Measurements from ENCODE around the gene MGAM2. TPM values are rescaled to one million over a fixed set of nuclear protein-coding genes. Genes with fewer than 3 reads are reported as not detected.

MGAM2 gene
- total and polyA plus RNA-seq, 3 donors from 2014 or later = 2.3 to 4.4 (median 2.7) TPM

- 81 to 86% methylated on average over 6 of the region's 6 CpGs for WGBS, 2 donors
- intact Hi-C loops (cut with DNase I; ENCODE audit: low total_unique reads) = no loop called here
- no peak overlapping the region for H3K27ac ChIP-seq
- no peaks in the 10 kb centered on the region for H3K27me3 ChIP-seq
- TF ChIP-seq POLR2A (IDR thresholded peaks at IDR 0.05) (no peak), CTCF (IDR thresholded peaks at IDR 0.05) (no peak)
- no peak for DNase-seq
- H3K36me3 ChIP-seq (ENCODE audit: low read depth, missing control alignments) = no peaks in the 10 kb centered on the region
- no peak overlapping the region for H3K4me3 ChIP-seq
- H3K9me3 ChIP-seq = no peaks in the 10 kb centered on the region
- H3K4me1 ChIP-seq = no peaks in the 10 kb centered on the region
Measured at GRCh38 chr7:142104550-142105527, 6.7 kb upstream of the MGAM2 start.

- no peak overlapping the region for H3K4me3 ChIP-seq
- intact Hi-C loops (cut with DNase I; ENCODE audit: low total_unique reads) = no loop called here
- no peaks in the 10 kb centered on the region for H3K36me3 ChIP-seq (ENCODE audit: low read depth, missing control alignments)
- no peak overlapping the region for H3K27ac ChIP-seq
- DNase-seq = no peak
- TF ChIP-seq CTCF (IDR thresholded peaks at IDR 0.05) (no peak), POLR2A (IDR thresholded peaks at IDR 0.05) (no peak)
- H3K4me1 ChIP-seq = no peaks in the 10 kb centered on the region
- 71 to 73% methylated on average over 8 of the region's 8 CpGs for WGBS, 2 donors
- H3K9me3 ChIP-seq = no peaks in the 10 kb centered on the region
- no peaks in the 10 kb centered on the region for H3K27me3 ChIP-seq
Measured at GRCh38 chr7:142108728-142109505, 2.6 kb upstream of the MGAM2 start.

GRCh38 chr7:142110098-142110497 is 1.4 kb upstream of the MGAM2 start:
- no peak overlapping the region for H3K27ac ChIP-seq
- no peak for DNase-seq
- no peaks in the 10 kb centered on the region for H3K36me3 ChIP-seq (ENCODE audit: low read depth, missing control alignments)
- H3K27me3 ChIP-seq = no peaks in the 10 kb centered on the region
- WGBS, 2 donors = 82 to 83% methylated on average over 4 of the region's 4 CpGs
- intact Hi-C loops (cut with DNase I; ENCODE audit: low total_unique reads) = no loop called here
- no peaks in the 10 kb centered on the region for H3K4me1 ChIP-seq
- TF ChIP-seq CTCF (IDR thresholded peaks at IDR 0.05) (no peak), POLR2A (IDR thresholded peaks at IDR 0.05) (no peak)
- no peaks in the 10 kb centered on the region for H3K9me3 ChIP-seq
- H3K4me3 ChIP-seq = no peak overlapping the region

- Histone ChIP-seq H3K27ac (no peak overlapping the region), H3K9me3 (no peaks in the 10 kb centered on the region), H3K4me3 (no peak overlapping the region), H3K36me3 (ENCODE audit: low read depth, missing control alignments) (no peaks in the 10 kb centered on the region), H3K4me1 (no peaks in the 10 kb centered on the region), H3K27me3 (no peaks in the 10 kb centered on the region)
- TF ChIP-seq POLR2A (IDR thresholded peaks at IDR 0.05) = no peak
- no peak for TF ChIP-seq CTCF (IDR thresholded peaks at IDR 0.05)
- WGBS, 2 donors = 60 to 69% methylated on average over 3 of the region's 3 CpGs
- intact Hi-C loops (cut with DNase I; ENCODE audit: low total_unique reads) = no loop called here
- no peak for DNase-seq
Measured at GRCh38 chr7:142110638-142111037, 880 bp upstream of the MGAM2 start.

All from testis (tissue), 3 donors.